Hepatocyte (in vitro differentiated cells): ENCODE measurements around the gene PEMT.

Experiments
- EZH2 ChIP-seq: fragments of 200-600 bp; sonication (generic); IDR thresholded peaks from 2 replicates; pipeline ENCODE4 v1.6.1; 2016; ENCODE audit warnings: antibody characterized with exemption, mild to moderate bottlenecking, borderline replicate concordance
- EZH2phosphoT487 ChIP-seq: fragments of 200-600 bp; sonication (generic); IDR thresholded peaks from one replicate; pipeline ENCODE4 v1.6.1; 2018; ENCODE audit warnings: antibody characterized with exemption, mild to moderate bottlenecking, low read depth, moderate library complexity; ENCODE audit not compliant: unreplicated experiment, severe bottlenecking
- TF ChIP-seq, protein P1 (sequence below): fragments of 200-600 bp; sonication (generic); IDR thresholded peaks from 2 replicates; pipeline ENCODE4 v1.5.1; 2016; ENCODE audit warnings: antibody characterized with exemption, mild to moderate bottlenecking; ENCODE audit not compliant: poor library complexity

DNA sequence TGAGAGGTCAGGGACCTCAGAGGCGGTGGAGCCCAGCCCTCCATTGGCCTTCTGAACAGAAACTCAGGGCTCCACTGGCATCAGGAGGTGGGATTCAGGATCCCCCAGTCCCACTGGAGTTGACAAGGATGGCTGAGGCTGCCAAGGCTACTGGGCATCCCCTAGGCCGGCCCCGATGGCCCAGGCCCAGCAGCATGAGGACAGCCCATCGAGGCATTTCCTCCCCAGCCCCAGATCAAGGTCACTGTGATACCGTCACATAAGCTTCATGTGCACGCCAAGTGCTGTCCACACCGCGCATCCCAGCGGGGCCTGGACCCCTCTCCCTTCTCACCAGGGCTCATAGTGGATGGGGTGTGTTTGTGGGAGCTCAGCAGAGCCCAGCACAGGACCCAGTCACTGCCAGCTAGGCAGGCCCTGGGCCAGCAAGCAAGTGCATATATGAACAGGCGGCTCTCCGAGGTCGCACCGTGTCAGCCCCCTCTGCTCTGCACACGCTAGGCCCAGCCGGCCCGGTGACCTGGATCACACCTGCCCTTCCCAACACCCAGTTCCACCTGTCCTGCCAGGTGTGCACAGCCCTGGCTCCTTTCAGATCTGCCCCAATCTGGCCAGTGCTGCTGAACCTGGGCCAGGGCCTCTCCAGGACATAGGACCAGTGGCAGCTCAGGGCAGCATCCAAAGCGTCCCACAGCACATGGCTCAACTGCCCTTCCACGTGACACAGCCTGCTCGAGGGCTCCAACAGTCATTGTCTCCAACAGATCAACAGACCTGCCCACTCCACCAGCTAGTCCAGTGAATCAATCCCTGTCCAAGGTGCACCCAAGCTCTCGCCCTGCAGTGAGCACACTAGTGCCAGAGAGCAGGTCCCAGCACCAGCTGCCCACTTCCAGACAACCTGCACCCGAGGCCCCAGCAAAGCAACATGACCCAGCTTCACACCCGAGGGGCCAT is 62.5 kb downstream of the PEMT start:
- TF ChIP-seq, protein P1, sequence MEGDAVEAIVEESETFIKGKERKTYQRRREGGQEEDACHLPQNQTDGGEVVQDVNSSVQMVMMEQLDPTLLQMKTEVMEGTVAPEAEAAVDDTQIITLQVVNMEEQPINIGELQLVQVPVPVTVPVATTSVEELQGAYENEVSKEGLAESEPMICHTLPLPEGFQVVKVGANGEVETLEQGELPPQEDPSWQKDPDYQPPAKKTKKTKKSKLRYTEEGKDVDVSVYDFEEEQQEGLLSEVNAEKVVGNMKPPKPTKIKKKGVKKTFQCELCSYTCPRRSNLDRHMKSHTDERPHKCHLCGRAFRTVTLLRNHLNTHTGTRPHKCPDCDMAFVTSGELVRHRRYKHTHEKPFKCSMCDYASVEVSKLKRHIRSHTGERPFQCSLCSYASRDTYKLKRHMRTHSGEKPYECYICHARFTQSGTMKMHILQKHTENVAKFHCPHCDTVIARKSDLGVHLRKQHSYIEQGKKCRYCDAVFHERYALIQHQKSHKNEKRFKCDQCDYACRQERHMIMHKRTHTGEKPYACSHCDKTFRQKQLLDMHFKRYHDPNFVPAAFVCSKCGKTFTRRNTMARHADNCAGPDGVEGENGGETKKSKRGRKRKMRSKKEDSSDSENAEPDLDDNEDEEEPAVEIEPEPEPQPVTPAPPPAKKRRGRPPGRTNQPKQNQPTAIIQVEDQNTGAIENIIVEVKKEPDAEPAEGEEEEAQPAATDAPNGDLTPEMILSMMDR, result no peak
- TF ChIP-seq EZH2 (no peak), EZH2phosphoT487 (no peak)
